ENCODE results near the gene SLC30A7. TPM values are rescaled to one million over a fixed set of nuclear protein-coding genes. Genes with fewer than 3 reads are reported as not detected.
A peak's percentile ranks its signal among the peaks of the same experiment; 100 is the strongest.

Gene SLC30A7
- total and polyA plus RNA-seq, 2 of the 13 experiments (the other 11 are each of a cell fraction or from before 2014, with no cell fraction given) = 8.3 to 40.8 TPM

- TF ChIP-seq ZNF770 (CRISPR knock-in tag; IDR thresholded peaks at IDR 0.05) (peak; percentile 33), ZFP36 (IDR thresholded peaks at IDR 0.05; ENCODE audit: borderline replicate concordance, low read depth, low read length, partially characterized antibody) (no peak), ZNF674 (CRISPR knock-in tag; IDR thresholded peaks at IDR 0.05; ENCODE audit: low read depth) (no peak), SMAD9 (CRISPR knock-in tag; IDR thresholded peaks at IDR 0.05) (no peak), PRMT3 (CRISPR knock-in tag; IDR thresholded peaks at IDR 0.05; ENCODE audit: borderline replicate concordance, low read depth) (0 out of 2 replicates have a peak, but pooled peaks have one; percentile 45), SPEN (CRISPR knock-in tag; IDR thresholded peaks at IDR 0.05; ENCODE audit: low read depth) (no peak; the same call in 1 of the 2 replicates), SIX4 (CRISPR knock-in tag; IDR thresholded peaks at IDR 0.05) (no peak), ZNF766 (CRISPR knock-in tag; IDR thresholded peaks at IDR 0.05; ENCODE audit: borderline replicate concordance) (peak; percentile 69; the same call in 1 of the 2 replicates), BHLHE40 (IDR thresholded peaks at IDR 0.05; ENCODE audit: low read length) (no peak), ZNF382 (CRISPR knock-in tag; IDR thresholded peaks at IDR 0.05; ENCODE audit: borderline replicate concordance) (no peak), CCDC6 (CRISPR knock-in tag; IDR thresholded peaks at IDR 0.05) (peak; percentile 77), POLR2AphosphoS5 (IDR thresholded peaks at IDR 0.05; ENCODE audit: low read depth, low read length) (peak; percentile 91), NPAS2 (CRISPR knock-in tag; IDR thresholded peaks at IDR 0.05; ENCODE audit: borderline replicate concordance) (no peak), ZNF451 (CRISPR knock-in tag; IDR thresholded peaks at IDR 0.05) (no peak), HINFP (CRISPR knock-in tag; IDR thresholded peaks at IDR 0.05; ENCODE audit: low read depth) (0 out of 2 replicates have a peak, but pooled peaks have one; percentile 29), POLR2AphosphoS2 (IDR thresholded peaks at IDR 0.05; ENCODE audit: low read depth, low read length) (no peak), GTF3A (CRISPR knock-in tag; conservative IDR thresholded peaks at IDR 0.05) (no peak), MYNN (CRISPR knock-in tag; IDR thresholded peaks at IDR 0.05; ENCODE audit: low read depth) (no peak), ZNF30 (CRISPR knock-in tag; IDR thresholded peaks at IDR 0.05) (no peak), SALL1 (CRISPR knock-in tag; IDR thresholded peaks at IDR 0.05) (peak; percentile 69), KDM6A (CRISPR knock-in tag; IDR thresholded peaks at IDR 0.05; ENCODE audit: low read depth) (no peak), ZNF557 (CRISPR knock-in tag; IDR thresholded peaks at IDR 0.05) (peak; percentile 34; the same call in 1 of the 2 replicates)
- TF ChIP-seq, protein P1, sequence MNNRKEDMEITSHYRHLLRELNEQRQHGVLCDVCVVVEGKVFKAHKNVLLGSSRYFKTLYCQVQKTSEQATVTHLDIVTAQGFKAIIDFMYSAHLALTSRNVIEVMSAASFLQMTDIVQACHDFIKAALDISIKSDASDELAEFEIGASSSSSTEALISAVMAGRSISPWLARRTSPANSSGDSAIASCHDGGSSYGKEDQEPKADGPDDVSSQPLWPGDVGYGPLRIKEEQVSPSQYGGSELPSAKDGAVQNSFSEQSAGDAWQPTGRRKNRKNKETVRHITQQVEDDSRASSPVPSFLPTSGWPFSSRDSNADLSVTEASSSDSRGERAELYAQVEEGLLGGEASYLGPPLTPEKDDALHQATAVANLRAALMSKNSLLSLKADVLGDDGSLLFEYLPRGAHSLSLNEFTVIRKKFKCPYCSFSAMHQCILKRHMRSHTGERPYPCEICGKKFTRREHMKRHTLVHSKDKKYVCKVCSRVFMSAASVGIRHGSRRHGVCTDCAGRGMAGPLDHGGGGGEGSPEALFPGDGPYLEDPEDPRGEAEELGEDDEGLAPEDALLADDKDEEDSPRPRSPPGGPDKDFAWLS (CRISPR knock-in tag; IDR thresholded peaks at IDR 0.05; ENCODE audit: borderline replicate concordance) = no peak
Measured at GRCh38 chr1:101025657-101026429, 130.0 kb downstream of the SLC30A7 start, which contains the start of gene DPH5 (continued).
